Measurements from ENCODE around the gene IL1R1.
"Not testable (repeated sequence)": the region's sequence is repeated elsewhere in the genome, so short reads cannot be mapped to it uniquely, and the experiment has no call there.

Gene IL1R1

GRCh38 chr2:102122115-102122514 is 20.4 kb upstream of the IL1R1 start:
- no peak for TF ChIP-seq CTCF (IDR thresholded peaks at IDR 0.05; ENCODE audit: insufficient read depth, low read length, missing control alignments)
- DNase-seq (ENCODE audit: low read depth, low spot score), result peak; percentile 91
- CTCF ChIA-PET, result interaction anchor here (0.8 to 2.2 kb wide), 5 partner anchors 14 to 119 kb away, joined by 3 to 5 read pairs (median 4); no protein-coding TSS in a partner anchor
- POLR2A ChIA-PET, result interaction anchor here (0.6 to 1.0 kb wide), 2 partner anchors 14 to 19 kb away, joined by 3 to 5 read pairs; no protein-coding TSS in a partner anchor
- no peak overlapping the region for H3K4me3 ChIP-seq (ENCODE audit: low read depth, low read length)

- CTCF ChIA-PET, result interaction anchor here (0.5 to 2.2 kb wide), 4 partner anchors 19 to 118 kb away, joined by 3 to 5 read pairs (median 4); no protein-coding TSS in a partner anchor
- POLR2A ChIA-PET, result interaction anchor here (1.1 kb wide), 1 partner anchor 8 kb away, joined by 3 read pairs; no protein-coding TSS in a partner anchor
- DNase-seq (ENCODE audit: low read depth, low spot score), result no peak
- TF ChIP-seq CTCF (IDR thresholded peaks at IDR 0.05; ENCODE audit: insufficient read depth, low read length, missing control alignments), result no peak
- H3K4me3 ChIP-seq (ENCODE audit: low read depth, low read length), result no peak overlapping the region
Observed at GRCh38 chr2:102122909-102123308, 19.6 kb upstream of the IL1R1 start.

- H3K4me3 ChIP-seq (ENCODE audit: low read depth, low read length); POLR2A ChIA-PET; DNase-seq (ENCODE audit: low read depth, low spot score): not testable (repeated sequence)
- CTCF ChIA-PET, result interaction anchor here (1.3 kb wide), 1 partner anchor 10 kb away, joined by 3 read pairs; no protein-coding TSS in a partner anchor
Observed at GRCh38 chr2:102124421-102124820, 18.1 kb upstream of the IL1R1 start.

- no peak overlapping the region for H3K4me3 ChIP-seq (ENCODE audit: low read depth, low read length)
- POLR2A ChIA-PET, result interaction anchor here (1.4 kb wide), 1 partner anchor 16 kb away, joined by 3 read pairs; the partner anchor contains the start of gene IL1R1
- no peak for TF ChIP-seq CTCF (IDR thresholded peaks at IDR 0.05; ENCODE audit: insufficient read depth, low read length, missing control alignments)
- no peak for DNase-seq (ENCODE audit: low read depth, low spot score)
- CTCF ChIA-PET, result interaction anchor here (0.7 to 4.1 kb wide), 6 partner anchors 9 to 135 kb away, joined by 3 to 18 read pairs (median 5); partner anchors contain the start of genes IL1R1 and IL1R2
Observed at GRCh38 chr2:102126169-102126568, 16.4 kb upstream of the IL1R1 start.

- TF ChIP-seq CTCF (IDR thresholded peaks at IDR 0.05; ENCODE audit: insufficient read depth, low read length, missing control alignments), result no peak
- ChIA-PET POLR2A (interaction anchor here (1.4 kb wide), 1 partner anchor 16 kb away, joined by 3 read pairs; the partner anchor contains the start of gene IL1R1), CTCF (interaction anchor here (1.0 to 4.1 kb wide), 5 partner anchors 12 to 114 kb away, joined by 3 to 18 read pairs (median 6); partner anchors contain the start of gene IL1R1)
- no peak overlapping the region for H3K4me3 ChIP-seq (ENCODE audit: low read depth, low read length)
- no peak for DNase-seq (ENCODE audit: low read depth, low spot score)
Observed at GRCh38 chr2:102126660-102127059, 15.9 kb upstream of the IL1R1 start.

- no peak for DNase-seq (ENCODE audit: low read depth, low spot score)
- CTCF ChIA-PET, result interaction anchor here (0.7 to 2.1 kb wide), 4 partner anchors 8 to 109 kb away, joined by 3 to 9 read pairs (median 4); no protein-coding TSS in a partner anchor
- no peak for TF ChIP-seq CTCF (IDR thresholded peaks at IDR 0.05; ENCODE audit: insufficient read depth, low read length, missing control alignments)
- POLR2A ChIA-PET, result no interaction called here
- no peak overlapping the region for H3K4me3 ChIP-seq (ENCODE audit: low read depth, low read length)
Observed at GRCh38 chr2:102129082-102129481, 13.5 kb upstream of the IL1R1 start.

Measured in AG04449 (cell line).